ENCODE results near the gene PKDCC.

Gene PKDCC

GRCh38 chr2:42092084-42092996, 44.5 kb downstream of the PKDCC start:
- DNase-seq = no peak

DNA sequence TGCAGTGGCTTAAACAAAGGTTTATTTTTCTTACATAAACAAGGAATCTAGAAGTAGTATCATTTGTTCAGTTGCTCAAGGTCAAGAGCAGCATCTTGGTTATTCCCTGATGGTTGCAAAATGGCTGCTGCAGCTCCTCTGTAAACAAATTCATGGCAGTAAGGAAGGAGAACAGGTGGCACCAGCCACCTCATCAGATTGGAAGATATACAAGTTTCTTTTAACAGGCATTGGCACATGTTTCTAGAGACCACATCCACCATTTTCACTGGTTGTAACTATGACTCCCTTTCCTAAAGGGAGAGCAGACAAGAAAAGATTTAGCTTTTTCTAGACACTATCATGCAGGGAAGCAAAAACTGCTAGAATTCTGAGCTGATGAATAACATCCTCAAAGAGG, 46.3 kb downstream of the PKDCC start:
- no peak for DNase-seq

DNA sequence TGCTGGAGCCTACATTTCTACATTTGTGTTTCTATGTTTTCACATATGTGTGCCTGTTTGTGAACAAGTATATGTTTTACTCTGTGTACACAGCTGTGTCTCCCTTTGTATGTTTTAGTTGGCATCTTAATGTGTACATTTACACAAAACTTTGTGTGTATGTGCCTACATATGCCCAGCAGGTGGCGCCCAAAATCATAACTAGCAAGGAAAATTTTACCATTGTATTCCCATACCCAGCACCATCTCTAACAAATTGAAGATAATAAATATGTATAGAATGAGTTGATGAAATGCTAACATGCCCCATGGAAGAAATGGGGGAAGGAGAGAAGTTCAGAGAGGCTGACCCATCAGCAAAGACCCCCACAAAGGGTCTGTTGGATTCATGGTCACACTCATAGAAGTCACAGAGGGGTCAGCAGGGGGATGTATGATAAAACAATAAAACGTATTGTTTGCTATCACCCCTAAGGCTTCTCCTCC, 48.1 kb downstream of the PKDCC start:
- DNase-seq = peak; percentile 71

- no peak for DNase-seq
Observed at GRCh38 chr2:42096869-42097591, 49.2 kb downstream of the PKDCC start.

- DNase-seq = no peak
Observed at GRCh38 chr2:42098571-42099437, 51.0 kb downstream of the PKDCC start.

- DNase-seq = no peak
Observed at GRCh38 chr2:42099438-42100173, 51.8 kb downstream of the PKDCC start.

DNA sequence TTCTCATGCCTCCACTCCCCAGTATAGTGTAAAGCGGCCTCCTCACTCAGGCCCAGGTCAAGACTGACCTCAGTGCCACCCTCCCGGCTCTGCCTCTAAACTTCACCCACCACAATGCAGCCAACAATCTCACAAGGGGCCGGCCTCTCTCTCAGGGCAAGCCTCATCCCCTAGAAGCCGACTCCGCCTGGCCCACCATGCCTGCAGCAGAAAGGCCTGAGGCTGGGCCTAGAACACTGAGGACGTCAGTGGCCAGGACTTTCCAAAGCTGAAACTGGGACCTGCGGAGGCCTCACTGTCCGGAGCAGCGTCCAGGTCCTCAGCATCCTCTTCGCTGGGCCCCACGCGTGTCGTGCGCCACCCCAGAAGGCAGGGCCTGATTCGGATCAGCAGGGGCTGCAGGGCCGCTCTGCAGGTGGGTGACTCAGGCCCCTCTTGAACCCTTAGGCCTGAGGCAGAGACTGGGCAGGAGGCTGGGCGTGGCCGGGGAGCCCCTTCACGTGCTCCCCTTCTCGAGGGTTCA, 52.9 kb downstream of the PKDCC start:
- DNase-seq = no peak

- DNase-seq = peak; percentile 76
Observed at GRCh38 chr2:42101206-42102023, 53.6 kb downstream of the PKDCC start.

DNA sequence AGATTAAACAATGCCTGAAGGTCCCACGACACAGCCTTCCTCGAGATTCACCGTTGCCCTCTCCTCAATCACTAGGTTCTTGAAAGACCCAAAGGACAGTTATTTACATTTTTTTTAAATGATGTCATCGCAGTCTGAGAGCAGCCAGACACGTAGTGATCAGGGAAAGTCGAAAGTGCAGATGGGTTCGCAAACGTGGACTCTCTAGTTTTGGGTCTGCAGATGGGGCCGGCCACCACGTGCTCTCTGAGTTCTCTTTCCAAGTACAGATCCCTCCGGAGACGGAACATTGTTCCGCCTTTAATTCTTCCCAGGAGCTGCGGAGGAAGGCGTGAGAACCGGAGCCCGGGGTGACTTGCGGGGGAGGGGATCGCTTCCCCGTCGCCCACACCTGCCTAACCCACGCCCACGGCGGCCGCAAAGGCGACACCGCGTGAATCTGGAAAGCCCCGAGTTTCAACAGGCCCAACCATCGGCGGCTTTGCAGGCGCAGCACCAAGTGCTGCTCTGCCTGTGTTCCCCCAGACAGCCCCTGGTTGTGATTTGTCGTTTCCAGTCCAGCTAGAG, 54.3 kb downstream of the PKDCC start:
- peak; percentile 92 for DNase-seq

- DNase-seq = peak; percentile 54
Observed at GRCh38 chr2:42102591-42103450, 55.0 kb downstream of the PKDCC start.

DNA sequence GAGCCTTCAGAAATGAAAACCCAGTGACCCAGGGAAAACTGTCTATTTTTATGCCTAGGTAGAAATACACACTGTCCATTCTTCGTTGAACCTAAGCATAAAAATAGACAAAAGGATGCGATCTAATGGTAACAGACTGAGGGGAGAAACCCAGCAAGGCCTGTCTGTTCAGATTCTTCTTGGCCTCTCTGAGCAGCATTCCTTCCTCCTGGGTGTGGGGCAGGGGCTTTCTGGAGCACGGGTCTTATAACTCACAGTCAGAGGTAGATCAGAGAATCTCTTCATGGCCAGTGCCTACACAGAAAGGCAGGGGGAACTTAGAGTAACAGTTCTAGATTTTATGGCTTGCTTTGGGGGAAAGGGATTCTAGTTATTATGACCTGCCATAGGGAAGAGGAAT, 56.0 kb downstream of the PKDCC start:
- DNase-seq = no peak

DNA sequence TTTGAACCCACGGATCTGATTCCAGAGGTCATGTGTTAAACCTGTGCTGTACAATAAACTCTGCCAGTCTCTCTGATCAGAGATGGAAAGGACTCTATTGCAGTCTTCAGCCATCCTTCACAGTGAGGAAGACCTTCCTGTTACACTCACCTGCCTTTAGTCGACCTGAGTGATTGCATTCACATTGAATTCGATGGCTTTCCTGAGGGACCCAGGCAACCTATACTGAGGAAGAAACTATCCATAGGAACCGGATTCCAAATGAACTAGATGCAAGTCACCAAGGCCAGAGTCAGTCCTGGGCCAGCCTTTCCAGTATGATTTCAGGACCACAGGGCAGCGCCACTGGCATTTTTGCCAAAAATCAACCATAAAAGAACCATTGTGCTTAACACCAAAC, 56.8 kb downstream of the PKDCC start:
- no peak for DNase-seq

DNA sequence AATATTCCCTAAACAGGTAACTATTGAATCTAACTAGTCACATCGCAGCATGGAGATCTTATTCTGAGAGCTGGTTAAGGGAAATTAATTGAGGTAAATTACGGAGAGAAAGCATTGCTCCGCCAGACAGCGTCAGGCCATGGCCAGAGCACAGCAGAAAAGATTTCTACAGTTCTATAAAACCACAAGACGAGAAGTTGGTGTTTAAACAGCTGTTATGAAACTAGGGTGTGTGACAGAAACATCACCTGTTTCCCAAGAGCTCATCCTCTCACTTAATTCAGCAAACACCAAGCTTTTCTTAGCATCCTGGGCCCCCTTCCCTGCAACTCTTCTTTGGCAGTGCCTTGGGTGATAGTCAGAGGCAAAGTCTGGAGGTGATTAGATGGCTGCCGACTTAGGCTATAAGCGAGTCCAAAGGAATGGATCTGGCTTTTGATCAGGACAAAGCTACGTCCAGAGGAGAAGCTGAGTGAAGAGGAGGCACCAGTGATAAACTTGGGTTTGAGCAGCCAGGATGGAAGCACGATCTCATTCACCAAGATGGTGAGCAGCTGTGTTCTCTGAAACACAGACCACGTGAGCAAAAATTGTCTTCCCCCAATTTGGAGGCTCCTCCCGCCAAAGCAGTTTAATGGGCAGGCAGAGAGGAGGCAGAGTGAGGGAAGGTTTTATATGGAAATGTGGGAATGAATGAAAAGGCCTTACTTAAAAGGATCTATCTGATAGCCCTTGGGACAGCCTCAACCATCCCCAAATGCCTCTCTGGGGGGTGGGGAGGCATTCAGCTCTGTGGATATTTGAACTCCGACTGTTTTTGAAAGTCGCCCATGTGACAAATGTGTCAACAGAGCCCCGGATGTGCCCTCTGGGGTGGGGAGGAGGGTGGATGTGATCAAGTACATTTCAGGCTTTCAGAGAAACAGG, 57.8 kb downstream of the PKDCC start:
- no peak for DNase-seq

- no peak for DNase-seq
Observed at GRCh38 chr2:42106257-42106816, 58.5 kb downstream of the PKDCC start.

GRCh38 chr2:42107249-42108042, 59.6 kb downstream of the PKDCC start:
- no peak for DNase-seq

Data from EL (cell line).